Ovary (tissue), 3 donors: ENCODE measurements around the gene KIF26B.

Experiments used
- EP300 ChIP-seq: sonication (generic); formaldehyde crosslinking; IDR thresholded peaks from one replicate; pipeline ENCODE4 v1.6.1; 2017; ENCODE audit warnings: antibody characterized with exemption
- POLR2A ChIP-seq: fragments of 450-650 bp; IDR thresholded peaks from one replicate; pipeline ENCODE4 v1.6.1; 2017; ENCODE audit warnings: antibody characterized with exemption, mild to moderate bottlenecking, moderate library complexity
- TF ChIP-seq, protein P1 (sequence below), 3 donors: fragments of 450-650 bp in 2 of 3; fragments of 200-600 bp in 1 of 3; IDR thresholded peaks; one replicate each; pipeline versions ENCODE4 v1.5.1 to v1.8.0; 2016 to 2022; ENCODE audit warnings: antibody characterized with exemption in 3 of 3, mild to moderate bottlenecking in 1 of 3
- donor health status: DM: no; HTN: no; CAD: no.

DNA sequence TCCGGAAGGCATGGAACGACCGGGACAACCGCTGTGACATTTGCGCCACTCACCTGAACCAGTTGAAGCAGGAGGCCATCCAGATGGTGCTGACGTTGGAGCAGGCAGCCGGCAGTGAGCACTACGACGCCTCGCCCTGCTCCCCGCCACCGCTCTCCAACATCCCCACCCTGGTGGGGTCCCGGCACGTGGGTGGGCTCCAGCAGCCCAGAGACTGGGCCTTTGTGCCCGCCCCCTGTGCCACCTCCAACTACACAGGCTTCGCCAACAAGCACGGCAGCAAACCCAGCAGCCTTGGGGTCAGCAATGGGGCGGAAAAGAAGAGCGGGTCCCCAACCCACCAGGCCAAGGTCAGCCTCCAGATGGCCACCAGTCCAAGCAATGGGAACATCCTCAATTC, 212.1 kb downstream of the KIF26B start:
- TF ChIP-seq POLR2A, result no peak
- TF ChIP-seq, protein P1, sequence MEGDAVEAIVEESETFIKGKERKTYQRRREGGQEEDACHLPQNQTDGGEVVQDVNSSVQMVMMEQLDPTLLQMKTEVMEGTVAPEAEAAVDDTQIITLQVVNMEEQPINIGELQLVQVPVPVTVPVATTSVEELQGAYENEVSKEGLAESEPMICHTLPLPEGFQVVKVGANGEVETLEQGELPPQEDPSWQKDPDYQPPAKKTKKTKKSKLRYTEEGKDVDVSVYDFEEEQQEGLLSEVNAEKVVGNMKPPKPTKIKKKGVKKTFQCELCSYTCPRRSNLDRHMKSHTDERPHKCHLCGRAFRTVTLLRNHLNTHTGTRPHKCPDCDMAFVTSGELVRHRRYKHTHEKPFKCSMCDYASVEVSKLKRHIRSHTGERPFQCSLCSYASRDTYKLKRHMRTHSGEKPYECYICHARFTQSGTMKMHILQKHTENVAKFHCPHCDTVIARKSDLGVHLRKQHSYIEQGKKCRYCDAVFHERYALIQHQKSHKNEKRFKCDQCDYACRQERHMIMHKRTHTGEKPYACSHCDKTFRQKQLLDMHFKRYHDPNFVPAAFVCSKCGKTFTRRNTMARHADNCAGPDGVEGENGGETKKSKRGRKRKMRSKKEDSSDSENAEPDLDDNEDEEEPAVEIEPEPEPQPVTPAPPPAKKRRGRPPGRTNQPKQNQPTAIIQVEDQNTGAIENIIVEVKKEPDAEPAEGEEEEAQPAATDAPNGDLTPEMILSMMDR (IDR thresholded peaks at IDR 0.05), result no peak
- no peak for TF ChIP-seq EP300
